Left renal cortex interstitium (tissue), 4 donors: ENCODE data around the gene GBP5. TPM values are rescaled to one million over a fixed set of nuclear protein-coding genes. Genes with fewer than 3 reads are reported as not detected.
"Not testable (repeated sequence)": the region's sequence is repeated elsewhere in the genome, so short reads cannot be mapped to it uniquely, and the experiment has no call there.

Source experiments
- DNase-seq, 4 donors: peaks; one replicate each; pipeline ENCODE4 v3.0.0-alpha.2; 2013; ENCODE audit warnings: low read depth in 4 of 4, low spot score in 2 of 4, missing footprints in 1 of 4
- polyA plus RNA-seq, 4 donors: library from polyadenylated mRNA; unstranded; fragments of 120-200 nt; gene quantifications; one replicate each; pipeline ENCODE4 v1.2.1, GENCODE V29; 2013; ENCODE audit not compliant: insufficient read length in 4 of 4

Gene GBP5
- polyA plus RNA-seq, 4 donors: 0.16 to 0.68 (median 0.47) TPM

GRCh38 chr1:89285745-89286380 lies 13.2 kb upstream of the GBP5 start:
- no peak for DNase-seq

GRCh38 chr1:89284078-89284763 lies 11.6 kb upstream of the GBP5 start:
- DNase-seq: not testable (repeated sequence)

- DNase-seq: no peak
These were observed 8.1 kb upstream of the GBP5 start for GRCh38 chr1:89280766-89281165.

- no peak for DNase-seq
These were observed 6.4 kb upstream of the GBP5 start for GRCh38 chr1:89279011-89279466.

- no peak for DNase-seq
These were observed 5.1 kb upstream of the GBP5 start for GRCh38 chr1:89277725-89278124.

- no peak for DNase-seq
These were observed 4.0 kb upstream of the GBP5 start for GRCh38 chr1:89276690-89277089.

GRCh38 chr1:89274411-89274857 lies 1.8 kb upstream of the GBP5 start:
- no peak for DNase-seq

- no peak for DNase-seq
These were observed 691 bp upstream of the GBP5 start for GRCh38 chr1:89273324-89273778.

GRCh38 chr1:89271341-89272015 lies 1.2 kb downstream of the GBP5 start:
- DNase-seq: no peak

GRCh38 chr1:89270423-89270822 lies 2.2 kb downstream of the GBP5 start:
- no peak for DNase-seq

- DNase-seq: no peak
These were observed 3.4 kb downstream of the GBP5 start for GRCh38 chr1:89269277-89269676.

- DNase-seq: no peak
These were observed 10.0 kb downstream of the GBP5 start for GRCh38 chr1:89262643-89263042.

GRCh38 chr1:89261926-89262515 lies 10.6 kb downstream of the GBP5 start:
- no peak for DNase-seq

- DNase-seq: no peak
These were observed 11.9 kb downstream of the GBP5 start for GRCh38 chr1:89260566-89261255.

GRCh38 chr1:89260042-89260441 lies 12.6 kb downstream of the GBP5 start:
- no peak for DNase-seq

GRCh38 chr1:89259283-89259971 lies 13.2 kb downstream of the GBP5 start:
- DNase-seq: no peak

GRCh38 chr1:89257041-89257440 lies 15.6 kb downstream of the GBP5 start:
- DNase-seq: no peak

- not testable (repeated sequence) for DNase-seq
These were observed 17.1 kb downstream of the GBP5 start for GRCh38 chr1:89255581-89255980.

GRCh38 chr1:89254658-89255287 lies 17.9 kb downstream of the GBP5 start:
- no peak for DNase-seq

GRCh38 chr1:89243046-89243445 lies 29.6 kb downstream of the GBP5 start:
- DNase-seq: no peak
